ENCODE data around the gene OSCP1. TPM values are rescaled to one million over a fixed set of nuclear protein-coding genes. Genes with fewer than 3 reads are reported as not detected.

OSCP1 gene
- polyA plus RNA-seq, 1 donor (not counting 4 experiments of a cell fraction or from before 2014, with no cell fraction given) = 9.5 TPM

DNA sequence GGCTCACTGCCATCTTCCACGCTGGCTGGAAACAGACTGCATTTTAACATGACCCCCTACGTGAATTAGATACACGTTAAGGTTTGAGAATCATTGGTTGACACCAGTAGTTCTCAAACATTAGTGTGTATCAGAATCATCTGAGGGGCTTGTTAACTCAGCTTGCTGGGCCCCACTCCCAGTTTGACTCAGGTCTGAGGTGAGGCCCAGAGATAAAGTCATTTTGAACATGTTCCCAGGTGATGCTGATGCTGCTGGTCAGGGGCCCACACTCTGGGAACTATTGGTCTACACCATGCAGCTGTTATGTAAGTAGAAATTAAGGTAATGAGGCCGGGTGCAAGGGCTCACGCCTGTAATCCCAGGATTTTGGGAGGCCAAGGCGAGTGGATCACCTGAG is 53.9 kb downstream of the OSCP1 start:
- DNase-seq (ENCODE audit: low read depth, low spot score) (no peak), FAIRE-seq (no peak)
- no peak overlapping the region for H3K27ac ChIP-seq (ENCODE audit: control insufficient read depth, insufficient read depth, low read length)
- peaks cover 12% of the 10 kb centered on the region for H3K4me1 ChIP-seq (ENCODE audit: control insufficient read depth, extremely low read depth, insufficient read depth, low read length)
- no peaks in the 10 kb centered on the region for H3K9me3 ChIP-seq (ENCODE audit: control insufficient read depth, low read depth, low read length)
- H3K4me2 ChIP-seq (ENCODE audit: control insufficient read depth, extremely low read depth, insufficient read depth, low read depth, low read length) = peak overlapping the region; percentile 77
- TF ChIP-seq, protein P1, sequence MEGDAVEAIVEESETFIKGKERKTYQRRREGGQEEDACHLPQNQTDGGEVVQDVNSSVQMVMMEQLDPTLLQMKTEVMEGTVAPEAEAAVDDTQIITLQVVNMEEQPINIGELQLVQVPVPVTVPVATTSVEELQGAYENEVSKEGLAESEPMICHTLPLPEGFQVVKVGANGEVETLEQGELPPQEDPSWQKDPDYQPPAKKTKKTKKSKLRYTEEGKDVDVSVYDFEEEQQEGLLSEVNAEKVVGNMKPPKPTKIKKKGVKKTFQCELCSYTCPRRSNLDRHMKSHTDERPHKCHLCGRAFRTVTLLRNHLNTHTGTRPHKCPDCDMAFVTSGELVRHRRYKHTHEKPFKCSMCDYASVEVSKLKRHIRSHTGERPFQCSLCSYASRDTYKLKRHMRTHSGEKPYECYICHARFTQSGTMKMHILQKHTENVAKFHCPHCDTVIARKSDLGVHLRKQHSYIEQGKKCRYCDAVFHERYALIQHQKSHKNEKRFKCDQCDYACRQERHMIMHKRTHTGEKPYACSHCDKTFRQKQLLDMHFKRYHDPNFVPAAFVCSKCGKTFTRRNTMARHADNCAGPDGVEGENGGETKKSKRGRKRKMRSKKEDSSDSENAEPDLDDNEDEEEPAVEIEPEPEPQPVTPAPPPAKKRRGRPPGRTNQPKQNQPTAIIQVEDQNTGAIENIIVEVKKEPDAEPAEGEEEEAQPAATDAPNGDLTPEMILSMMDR (optimal IDR thresholded peaks at IDR 0.05 in 1 of 3, IDR thresholded peaks at IDR 0.05 in 1 of 3, conservative IDR thresholded peaks at IDR 0.05 in 1 of 3; ENCODE audit: extremely low read depth in 1 of 3, insufficient read depth in 2 of 3, low read length in 3 of 3) = no peak
- TF ChIP-seq EZH2 (IDR thresholded peaks at IDR 0.05; ENCODE audit: low read length) = no peak
- H3K79me2 ChIP-seq (ENCODE audit: control insufficient read depth, insufficient read depth, low read length) = peaks cover 17% of the 10 kb centered on the region
- H3K36me3 ChIP-seq (ENCODE audit: control insufficient read depth in 2 of 2, extremely low read depth in 1 of 2, insufficient read depth in 2 of 2, low read length in 2 of 2) = peaks cover 9 to 14% of the 10 kb centered on the region in 2 experiments
- H4K20me1 ChIP-seq (ENCODE audit: control insufficient read depth, extremely low read depth, insufficient read depth, low read length) = no peaks in the 10 kb centered on the region
- no peak overlapping the region for H2AFZ ChIP-seq (ENCODE audit: control insufficient read depth, low read length)
- no peaks in the 10 kb centered on the region for H3K27me3 ChIP-seq (ENCODE audit: control insufficient read depth, extremely low read depth, insufficient read depth, low read length)
- H3K9ac ChIP-seq (ENCODE audit: control insufficient read depth, extremely low read depth, insufficient read depth, low read length) = no peak overlapping the region
- dilution Hi-C loops (cut with MboI; ENCODE audit: extremely low pct_ligation_motif_present, low sequenced_read_pairs) = no loop called here
- H3K4me3 ChIP-seq (ENCODE audit: control insufficient read depth in 2 of 3, extremely low read depth in 1 of 3, insufficient read depth in 2 of 3, low read depth in 1 of 3, low read length in 3 of 3) = no peak overlapping the region
- no peaks in the 10 kb centered on the region for H3K9me1 ChIP-seq (ENCODE audit: control insufficient read depth, extremely low read depth, insufficient read depth, low read length)

DNA sequence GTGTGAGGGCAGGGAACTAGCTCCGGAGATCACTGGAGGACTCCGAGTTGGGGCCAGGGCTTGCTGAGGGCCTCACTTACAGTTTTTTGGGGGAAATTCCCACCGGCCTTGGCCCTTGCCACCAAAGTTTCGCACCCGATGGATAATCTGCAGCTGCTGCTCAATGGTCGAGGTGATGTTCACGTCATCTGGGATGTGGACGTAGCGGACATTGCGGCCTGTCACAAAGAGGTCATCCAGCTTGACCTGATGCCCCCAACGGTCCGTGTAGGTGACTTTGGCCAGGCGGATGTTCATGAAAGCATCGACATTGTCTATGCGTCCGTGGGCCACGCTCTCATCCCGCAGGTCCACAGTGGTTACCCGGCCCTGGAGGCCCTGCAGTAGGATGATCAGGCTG is 56.6 kb downstream of the OSCP1 start:
- Histone ChIP-seq H3K27me3 (ENCODE audit: control insufficient read depth, extremely low read depth, insufficient read depth, low read length) (no peaks in the 10 kb centered on the region), H3K9me3 (ENCODE audit: control insufficient read depth, low read depth, low read length) (no peaks in the 10 kb centered on the region), H2AFZ (ENCODE audit: control insufficient read depth, low read length) (no peak overlapping the region), H3K27ac (ENCODE audit: control insufficient read depth, insufficient read depth, low read length) (no peak overlapping the region), H3K79me2 (ENCODE audit: control insufficient read depth, insufficient read depth, low read length) (peaks cover 17% of the 10 kb centered on the region), H3K9ac (ENCODE audit: control insufficient read depth, extremely low read depth, insufficient read depth, low read length) (no peak overlapping the region), H3K9me1 (ENCODE audit: control insufficient read depth, extremely low read depth, insufficient read depth, low read length) (no peaks in the 10 kb centered on the region), H3K4me2 (ENCODE audit: control insufficient read depth, extremely low read depth, insufficient read depth, low read depth, low read length) (no peak overlapping the region), H4K20me1 (ENCODE audit: control insufficient read depth, extremely low read depth, insufficient read depth, low read length) (no peaks in the 10 kb centered on the region), H3K4me3 (ENCODE audit: control insufficient read depth in 2 of 3, extremely low read depth in 1 of 3, insufficient read depth in 2 of 3, low read depth in 1 of 3, low read length in 3 of 3) (no peak overlapping the region), H3K36me3 (ENCODE audit: control insufficient read depth in 2 of 2, extremely low read depth in 1 of 2, insufficient read depth in 2 of 2, low read length in 2 of 2) (peaks cover 16% of the 10 kb centered on the region in 2 experiments), H3K4me1 (ENCODE audit: control insufficient read depth, extremely low read depth, insufficient read depth, low read length) (peaks cover 7% of the 10 kb centered on the region)
- DNase-seq (ENCODE audit: low read depth, low spot score) (no peak), FAIRE-seq (no peak)
- dilution Hi-C loops (cut with MboI; ENCODE audit: extremely low pct_ligation_motif_present, low sequenced_read_pairs) = no loop called here
- TF ChIP-seq EZH2 (IDR thresholded peaks at IDR 0.05; ENCODE audit: low read length) = no peak
- TF ChIP-seq, protein P1 (optimal IDR thresholded peaks at IDR 0.05 in 1 of 3, IDR thresholded peaks at IDR 0.05 in 1 of 3, conservative IDR thresholded peaks at IDR 0.05 in 1 of 3; ENCODE audit: extremely low read depth in 1 of 3, insufficient read depth in 2 of 3, low read length in 3 of 3) = no peak
